Measurements from ENCODE around the gene TSPAN16. TPM values are rescaled to one million over a fixed set of nuclear protein-coding genes. Genes with fewer than 3 reads are reported as not detected.

TSPAN16 gene
- total and polyA plus RNA-seq, 7 experiments from 2014 or later = not detected

- Mint-ChIP-seq H3K4me1 (peaks cover 12 to 32% (median 17%) of the 10 kb centered on the region in 7 donors), H3K9me3 (no peaks in the 10 kb centered on the region), H3K27me3 (peaks cover 0 to 18% (median 0%) of the 10 kb centered on the region in 5 donors), H3K36me3 (peaks cover 0 to 10% (median 5%) of the 10 kb centered on the region in 5 donors), H3K4me3 (no peak overlapping the region), H3K27ac (no peak overlapping the region)
- no peaks in the 10 kb centered on the region for H3K27me3 ChIP-seq (ENCODE audit: control insufficient read depth in 2 of 2, insufficient read depth in 2 of 2, low read length in 2 of 2)
- H3K9me3 ChIP-seq (ENCODE audit: control insufficient read depth in 2 of 3, low read length in 3 of 3) = no peaks in the 10 kb centered on the region
- intact Hi-C loops (cut with micrococcal nuclease) = no loop called here
- no peak for ATAC-seq
- CTCF ChIA-PET = no interaction called here
- H3K4me3 ChIP-seq (ENCODE audit: low read length) = no peak overlapping the region
- H3K4me1 ChIP-seq (ENCODE audit: control insufficient read depth in 2 of 2, insufficient read depth in 2 of 2, low read length in 2 of 2) = peaks cover 0 to 12% of the 10 kb centered on the region in 2 donors
- no peak overlapping the region for H3K27ac ChIP-seq (ENCODE audit: low read depth, low read length)
- peaks cover 0 to 3% (median 0%) of the 10 kb centered on the region in 3 experiments for H3K36me3 ChIP-seq (ENCODE audit: control insufficient read depth in 2 of 3, insufficient read depth in 3 of 3, low read length in 3 of 3)
- POLR2A ChIA-PET = no interaction called here
- DNase-seq = no peak
Observed at GRCh38 chr19:11322269-11323024, 26.5 kb downstream of the TSPAN16 start.

GRCh38 chr19:11323601-11324078 lies 27.7 kb downstream of the TSPAN16 start:
- Histone ChIP-seq H3K36me3 (ENCODE audit: control insufficient read depth in 2 of 3, insufficient read depth in 3 of 3, low read length in 3 of 3) (peaks cover 0 to 3% (median 0%) of the 10 kb centered on the region in 3 experiments), H3K4me1 (ENCODE audit: control insufficient read depth in 2 of 2, insufficient read depth in 2 of 2, low read length in 2 of 2) (peaks cover 0 to 12% of the 10 kb centered on the region in 2 donors), H3K27me3 (ENCODE audit: control insufficient read depth in 2 of 2, insufficient read depth in 2 of 2, low read length in 2 of 2) (no peaks in the 10 kb centered on the region), H3K27ac (ENCODE audit: low read depth, low read length) (no peak overlapping the region), H3K9me3 (ENCODE audit: control insufficient read depth in 2 of 3, low read length in 3 of 3) (no peaks in the 10 kb centered on the region), H3K4me3 (ENCODE audit: low read length) (no peak overlapping the region)
- peak overlapping the region in 6 of 9 donors; percentile 56 to 92 (median 73) for H3K27ac Mint-ChIP-seq
- peak overlapping the region in 8 of 10 donors; percentile 47 to 77 (median 61) for H3K4me3 Mint-ChIP-seq
- peaks cover 0 to 13% (median 0%) of the 10 kb centered on the region in 5 donors for H3K27me3 Mint-ChIP-seq
- ATAC-seq (no peak), DNase-seq (no peak)
- intact Hi-C loops (cut with micrococcal nuclease) = no loop called here
- CTCF ChIA-PET = no interaction called here
- H3K36me3 Mint-ChIP-seq = peaks cover 0 to 10% (median 5%) of the 10 kb centered on the region in 5 donors
- POLR2A ChIA-PET = interaction anchor here (1.7 kb wide), 1 partner anchor 23 kb away, joined by 4 read pairs; the partner anchor contains the start of genes CCDC159 and TMEM205
- peaks cover 12 to 32% (median 17%) of the 10 kb centered on the region in 7 donors for H3K4me1 Mint-ChIP-seq
- no peaks in the 10 kb centered on the region for H3K9me3 Mint-ChIP-seq

- peak overlapping the region in 7 of 9 donors; percentile 54 to 92 (median 69) for H3K27ac Mint-ChIP-seq
- H3K36me3 Mint-ChIP-seq = peaks cover 0 to 10% (median 5%) of the 10 kb centered on the region in 5 donors
- Histone ChIP-seq H3K27me3 (ENCODE audit: control insufficient read depth in 2 of 2, insufficient read depth in 2 of 2, low read length in 2 of 2) (no peaks in the 10 kb centered on the region), H3K36me3 (ENCODE audit: control insufficient read depth in 2 of 3, insufficient read depth in 3 of 3, low read length in 3 of 3) (peaks cover 0 to 3% (median 0%) of the 10 kb centered on the region in 3 experiments), H3K27ac (ENCODE audit: low read depth, low read length) (no peak overlapping the region), H3K4me3 (ENCODE audit: low read length) (no peak overlapping the region), H3K4me1 (ENCODE audit: control insufficient read depth in 2 of 2, insufficient read depth in 2 of 2, low read length in 2 of 2) (peaks cover 0 to 12% of the 10 kb centered on the region in 2 donors), H3K9me3 (ENCODE audit: control insufficient read depth in 2 of 3, low read length in 3 of 3) (no peaks in the 10 kb centered on the region)
- peaks cover 12 to 32% (median 17%) of the 10 kb centered on the region in 7 donors for H3K4me1 Mint-ChIP-seq
- CTCF ChIA-PET = no interaction called here
- peaks cover 0 to 13% (median 0%) of the 10 kb centered on the region in 5 donors for H3K27me3 Mint-ChIP-seq
- H3K4me3 Mint-ChIP-seq = peak overlapping the region; percentile 47 to 77 (median 62)
- POLR2A ChIA-PET = interaction anchor here (1.6 to 1.7 kb wide), 2 partner anchors 22 to 57 kb away, joined by 4 read pairs; partner anchors contain the start of genes CCDC159 and TMEM205
- H3K9me3 Mint-ChIP-seq = no peaks in the 10 kb centered on the region
- ATAC-seq = peak; percentile 79
- peak in 7 of 9 donors; percentile 18 to 38 (median 23) for DNase-seq
- intact Hi-C loops (cut with micrococcal nuclease) = no loop called here
Observed at GRCh38 chr19:11324079-11324661, 28.2 kb downstream of the TSPAN16 start.

- Histone ChIP-seq H3K27me3 (ENCODE audit: control insufficient read depth in 2 of 2, insufficient read depth in 2 of 2, low read length in 2 of 2) (no peaks in the 10 kb centered on the region), H3K27ac (ENCODE audit: low read depth, low read length) (no peak overlapping the region), H3K4me3 (ENCODE audit: low read length) (no peak overlapping the region), H3K9me3 (ENCODE audit: control insufficient read depth in 2 of 3, low read length in 3 of 3) (no peaks in the 10 kb centered on the region), H3K36me3 (ENCODE audit: control insufficient read depth in 2 of 3, insufficient read depth in 3 of 3, low read length in 3 of 3) (peaks cover 0 to 3% (median 0%) of the 10 kb centered on the region in 3 experiments), H3K4me1 (ENCODE audit: control insufficient read depth in 2 of 2, insufficient read depth in 2 of 2, low read length in 2 of 2) (peaks cover 0 to 12% of the 10 kb centered on the region in 2 donors)
- Mint-ChIP-seq H3K9me3 (no peaks in the 10 kb centered on the region), H3K4me1 (peaks cover 12 to 32% (median 17%) of the 10 kb centered on the region in 7 donors), H3K27me3 (peaks cover 0 to 7% (median 0%) of the 10 kb centered on the region in 5 donors), H3K36me3 (peaks cover 0 to 11% (median 7%) of the 10 kb centered on the region in 5 donors), H3K4me3 (peak overlapping the region in 3 of 10 donors; percentile 47 to 77 (median 72)), H3K27ac (peak overlapping the region in 6 of 9 donors; percentile 54 to 92 (median 66))
- intact Hi-C loops (cut with micrococcal nuclease) = no loop called here
- ATAC-seq = no peak
- no peak for DNase-seq
- ChIA-PET POLR2A (interaction anchor here (0.6 to 1.7 kb wide), 3 partner anchors 22 to 1237 kb away, joined by 3 to 4 read pairs (median 4); partner anchors contain the start of genes CCDC159 and TMEM205), CTCF (interaction anchor here (0.6 kb wide), 1 partner anchor 34 kb away, joined by 5 read pairs; no protein-coding TSS in a partner anchor)
Observed at GRCh38 chr19:11324748-11325389, 28.9 kb downstream of the TSPAN16 start.

GRCh38 chr19:11325544-11325943 lies 29.6 kb downstream of the TSPAN16 start:
- H3K4me3 Mint-ChIP-seq = no peak overlapping the region
- peak overlapping the region in 1 of 9 donors; percentile 43 for H3K27ac Mint-ChIP-seq
- peaks cover 0 to 3% (median 0%) of the 10 kb centered on the region in 3 experiments for H3K36me3 ChIP-seq (ENCODE audit: control insufficient read depth in 2 of 3, insufficient read depth in 3 of 3, low read length in 3 of 3)
- DNase-seq (no peak), ATAC-seq (no peak)
- H3K9me3 ChIP-seq (ENCODE audit: control insufficient read depth in 2 of 3, low read length in 3 of 3) = no peaks in the 10 kb centered on the region
- no peaks in the 10 kb centered on the region for H3K27me3 ChIP-seq (ENCODE audit: control insufficient read depth in 2 of 2, insufficient read depth in 2 of 2, low read length in 2 of 2)
- peaks cover 0 to 12% of the 10 kb centered on the region in 2 donors for H3K4me1 ChIP-seq (ENCODE audit: control insufficient read depth in 2 of 2, insufficient read depth in 2 of 2, low read length in 2 of 2)
- ChIA-PET POLR2A (interaction anchor here (0.6 to 1.6 kb wide), 2 partner anchors 56 to 1237 kb away, joined by 3 to 4 read pairs; no protein-coding TSS in a partner anchor), CTCF (interaction anchor here (0.7 kb wide), 1 partner anchor 42 kb away, joined by 3 read pairs; no protein-coding TSS in a partner anchor)
- H3K4me1 Mint-ChIP-seq = peaks cover 12 to 32% (median 17%) of the 10 kb centered on the region in 7 donors
- intact Hi-C loops (cut with micrococcal nuclease) = no loop called here
- H3K36me3 Mint-ChIP-seq = peaks cover 0 to 16% (median 11%) of the 10 kb centered on the region in 5 donors
- H3K27me3 Mint-ChIP-seq = peaks cover 0 to 2% (median 0%) of the 10 kb centered on the region in 5 donors
- H3K4me3 ChIP-seq (ENCODE audit: low read length) = no peak overlapping the region
- no peak overlapping the region for H3K27ac ChIP-seq (ENCODE audit: low read depth, low read length)
- no peaks in the 10 kb centered on the region for H3K9me3 Mint-ChIP-seq

GRCh38 chr19:11330127-11330526 lies 34.2 kb downstream of the TSPAN16 start:
- Mint-ChIP-seq H3K36me3 (peaks cover 5 to 38% (median 17%) of the 10 kb centered on the region in 5 donors), H3K27ac (peak overlapping the region in 1 of 9 donors; percentile 17), H3K27me3 (no peaks in the 10 kb centered on the region), H3K4me3 (no peak overlapping the region), H3K4me1 (no peaks in the 10 kb centered on the region), H3K9me3 (no peaks in the 10 kb centered on the region)
- no peak overlapping the region for H3K27ac ChIP-seq (ENCODE audit: low read depth, low read length)
- CTCF ChIA-PET = no interaction called here
- POLR2A ChIA-PET = no interaction called here
- no peak overlapping the region for H3K4me3 ChIP-seq (ENCODE audit: low read length)
- H3K9me3 ChIP-seq (ENCODE audit: control insufficient read depth in 2 of 3, low read length in 3 of 3) = no peaks in the 10 kb centered on the region
- no peaks in the 10 kb centered on the region for H3K4me1 ChIP-seq (ENCODE audit: control insufficient read depth in 2 of 2, insufficient read depth in 2 of 2, low read length in 2 of 2)
- no peak for ATAC-seq
- peaks cover 0 to 14% (median 3%) of the 10 kb centered on the region in 3 experiments for H3K36me3 ChIP-seq (ENCODE audit: control insufficient read depth in 2 of 3, insufficient read depth in 3 of 3, low read length in 3 of 3)
- intact Hi-C loops (cut with micrococcal nuclease) = no loop called here
- no peaks in the 10 kb centered on the region for H3K27me3 ChIP-seq (ENCODE audit: control insufficient read depth in 2 of 2, insufficient read depth in 2 of 2, low read length in 2 of 2)
- DNase-seq = no peak
